NCI-H446 (cell line): ENCODE data around the gene PXT1.
"Not testable (repeated sequence)": the region's sequence is repeated elsewhere in the genome, so short reads cannot be mapped to it uniquely, and the experiment has no call there.

Source experiments
- DNase-seq, 2 experiments: peaks; one replicate each; lab custom pipeline; 2025; lab: John Stamatoyannopoulos, UW

The PXT1 gene

DNA sequence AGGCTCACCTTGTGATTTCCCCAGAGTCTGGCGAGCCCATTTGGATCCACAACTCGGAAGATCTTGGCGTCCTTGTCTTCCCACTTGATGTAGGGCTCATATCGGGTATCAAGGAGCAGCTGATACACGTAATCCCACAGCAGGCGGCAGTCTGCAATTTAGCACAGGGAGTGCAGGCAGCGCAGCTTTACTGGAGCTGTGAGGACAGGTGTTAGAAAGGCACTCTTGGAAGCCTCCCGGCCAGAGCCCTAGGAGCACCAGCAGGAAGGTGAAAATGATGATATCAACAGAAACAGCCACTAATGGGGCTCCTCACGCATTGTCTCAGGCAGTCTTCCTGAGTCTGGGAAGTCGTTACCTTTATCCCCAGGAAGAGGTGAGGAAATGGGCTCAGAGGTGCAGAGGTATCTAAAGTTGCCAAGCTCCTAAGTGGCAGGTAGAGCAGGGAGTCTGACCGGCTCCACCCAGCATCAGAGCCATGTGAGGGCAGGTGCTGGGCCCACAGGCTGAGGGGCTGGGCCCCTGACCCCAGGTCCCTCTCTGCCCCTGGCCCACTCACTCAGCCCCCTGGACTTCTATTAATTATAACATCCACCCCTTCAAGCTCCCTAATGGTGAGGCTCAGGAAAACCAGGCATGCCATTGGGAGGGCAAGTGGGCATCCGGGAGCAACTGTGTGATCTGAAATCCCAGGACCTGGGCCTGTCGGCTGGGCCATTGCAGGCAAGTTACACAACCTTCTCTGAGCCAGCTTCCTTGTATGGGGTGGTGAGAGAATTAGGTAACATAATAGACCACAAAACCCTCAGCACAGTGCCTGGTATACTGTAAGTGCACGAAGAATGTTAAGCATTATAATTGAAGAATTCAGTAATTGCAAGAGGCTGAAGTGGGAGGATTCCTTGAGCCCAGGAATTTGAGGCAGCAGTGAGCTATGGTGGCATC is 73.5 kb downstream of the PXT1 start:
- DNase-seq = no peak

DNA sequence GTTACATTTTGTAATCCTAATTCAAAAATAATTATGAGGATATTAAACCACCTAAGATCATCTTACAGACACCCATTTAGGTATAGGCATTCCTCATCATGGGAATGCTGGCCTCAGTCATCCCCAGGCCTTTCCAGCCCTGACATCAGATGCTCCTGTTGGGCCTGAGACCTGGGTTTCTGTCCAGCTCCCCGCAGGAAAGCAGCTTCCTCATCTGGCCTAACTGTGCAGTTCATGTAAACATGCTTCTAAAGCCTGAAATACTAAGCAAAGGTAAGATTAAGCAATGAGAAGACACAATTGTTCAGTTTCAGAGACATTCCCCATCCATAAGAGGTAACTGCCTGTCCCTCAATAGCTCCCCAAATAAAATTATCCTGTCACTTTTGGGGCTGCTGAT is 74.2 kb downstream of the PXT1 start:
- no peak for DNase-seq

DNA sequence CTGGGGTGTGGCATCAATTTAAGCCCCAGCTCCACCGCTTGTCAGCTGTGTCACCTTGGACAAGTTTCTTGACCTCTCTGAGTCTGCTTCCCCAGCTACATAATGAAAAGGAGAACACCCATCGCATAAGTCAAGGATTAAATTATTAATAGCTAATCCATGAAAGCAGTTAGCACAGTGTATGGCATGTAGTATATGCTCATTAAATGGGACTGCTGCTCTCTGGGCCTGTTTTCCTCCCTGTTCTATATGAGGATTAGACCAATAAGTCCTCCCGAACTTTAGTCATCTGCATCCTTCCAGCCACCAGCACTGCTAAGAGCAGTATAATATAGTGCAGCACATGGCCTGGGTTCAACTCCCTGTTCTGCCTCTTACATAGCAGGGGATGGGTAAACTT is 74.9 kb downstream of the PXT1 start:
- DNase-seq = no peak

DNA sequence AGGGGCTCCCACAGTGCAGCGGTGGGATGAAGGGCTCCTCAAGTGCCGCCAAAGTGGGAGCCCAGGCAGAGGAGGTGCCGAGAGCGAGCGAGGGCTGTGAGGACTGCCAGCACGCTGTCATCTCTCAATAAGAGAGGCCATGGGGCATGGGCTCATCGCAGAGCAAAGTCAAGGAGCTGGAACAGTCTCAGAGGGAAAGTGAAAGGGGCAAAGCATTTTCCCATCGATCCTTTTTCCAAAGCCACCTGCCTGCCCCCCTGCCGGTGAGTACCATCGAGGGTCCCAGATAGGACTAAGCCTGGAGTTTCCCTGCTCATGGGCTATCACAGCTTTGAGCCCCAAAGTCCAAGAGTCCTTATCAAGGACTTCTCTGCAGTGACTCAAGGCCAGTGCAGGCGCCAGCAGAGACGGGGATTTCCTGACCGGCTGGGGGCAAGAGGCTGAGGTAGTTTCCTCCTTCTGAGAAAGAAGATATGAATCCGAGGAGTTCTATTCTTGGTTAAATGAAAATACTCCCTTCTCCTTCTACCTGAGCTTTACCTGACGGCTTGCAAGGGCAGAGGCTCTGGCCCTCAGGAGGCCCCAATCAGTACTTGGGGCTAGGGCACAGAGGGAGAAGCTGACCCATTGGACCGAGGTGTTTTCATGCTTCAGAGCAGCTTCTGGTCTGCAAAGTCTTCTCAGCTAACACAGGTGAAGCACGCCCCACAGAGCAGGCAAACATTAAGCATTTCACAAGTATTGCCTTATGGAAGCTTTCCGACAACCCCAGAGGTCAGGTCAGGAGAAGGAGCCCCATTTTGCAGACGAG is 77.8 kb downstream of the PXT1 start:
- no peak for DNase-seq

DNA sequence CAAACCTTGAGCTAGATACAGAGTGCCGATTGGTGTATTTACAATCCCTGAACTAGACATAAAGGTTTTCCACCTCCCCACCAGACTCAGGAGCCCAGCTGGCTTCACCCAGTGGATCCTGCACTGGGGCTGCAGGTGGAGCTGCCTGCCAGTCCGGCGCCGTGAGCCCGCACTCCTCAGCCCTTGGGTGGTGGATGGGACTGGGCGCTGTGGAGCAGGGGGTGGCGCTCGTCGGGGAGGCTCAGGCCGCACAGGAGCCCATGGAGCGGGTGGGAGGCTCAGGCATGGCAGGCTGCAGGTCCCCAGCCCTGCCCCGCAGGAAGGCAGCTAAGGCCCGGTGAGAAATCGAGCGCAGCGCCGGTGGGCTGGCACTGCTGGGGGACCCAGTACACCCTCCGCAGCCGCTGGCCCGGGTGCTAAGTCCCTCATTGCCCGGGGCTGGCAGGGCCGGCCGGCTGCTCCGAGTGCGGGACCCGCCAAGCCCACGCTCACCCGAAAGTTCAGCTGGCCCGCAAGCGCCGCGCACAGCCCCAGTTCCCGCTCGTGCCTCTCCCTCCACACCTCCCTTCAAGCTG is 78.5 kb downstream of the PXT1 start:
- not testable (repeated sequence) for DNase-seq

DNA sequence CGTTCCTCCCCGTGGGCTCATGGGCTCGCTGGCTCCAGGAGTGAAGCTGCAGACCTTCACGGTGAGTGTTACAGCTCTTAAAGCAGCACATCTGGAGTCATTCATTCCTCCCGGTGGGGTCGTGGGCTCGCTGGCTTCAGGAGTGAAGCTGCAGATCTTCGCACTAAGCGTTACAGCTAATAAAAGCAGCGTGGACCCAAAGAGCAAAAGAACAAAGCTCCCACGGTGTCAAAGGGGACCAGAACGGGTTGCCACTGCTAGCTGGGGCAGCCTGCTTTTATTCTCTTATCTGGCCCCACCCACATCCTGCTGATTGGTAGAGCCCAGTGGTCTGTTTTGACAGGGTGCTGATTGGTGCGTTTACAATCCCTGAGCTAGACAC is 79.3 kb downstream of the PXT1 start:
- not testable (repeated sequence) for DNase-seq

DNA sequence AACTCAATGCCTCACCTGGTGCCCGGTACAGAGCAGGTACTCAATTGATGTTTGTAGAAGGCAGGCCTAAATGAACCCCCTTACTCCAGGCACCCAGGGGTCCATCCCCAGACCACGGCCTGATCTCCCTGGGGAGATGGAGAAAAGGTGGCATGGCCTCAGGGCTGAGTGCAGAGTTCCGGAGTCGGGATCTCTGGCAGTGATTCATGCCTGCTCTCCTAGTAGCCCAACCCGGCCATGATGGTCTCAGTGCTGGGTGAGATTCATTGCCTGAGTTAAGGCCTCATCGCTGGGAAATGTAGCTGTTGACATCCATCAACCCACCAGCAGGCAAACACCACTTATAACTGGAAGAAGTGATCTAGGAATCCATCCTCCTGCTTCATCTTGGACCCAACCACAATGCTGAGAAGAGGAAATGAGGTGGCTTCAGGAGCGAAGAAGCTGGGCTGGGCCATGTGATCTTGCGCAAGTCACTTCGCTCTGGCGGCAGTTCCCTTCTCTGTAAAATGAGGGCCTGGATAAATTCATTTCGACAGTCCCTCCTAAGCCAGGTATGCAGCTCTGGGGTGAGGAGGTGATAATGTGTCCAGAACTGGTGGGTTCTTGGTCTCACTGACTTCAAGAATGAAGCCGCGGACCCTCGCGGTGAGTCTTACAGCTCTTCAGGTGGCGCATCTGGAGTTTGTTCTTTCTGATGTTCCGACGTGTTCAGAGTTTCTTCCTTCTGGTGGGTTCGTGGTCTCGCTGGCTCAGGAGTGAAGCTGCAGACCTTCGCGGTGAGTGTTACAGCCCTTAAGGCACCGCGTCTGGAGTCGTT is 79.9 kb downstream of the PXT1 start:
- DNase-seq = no peak

DNA sequence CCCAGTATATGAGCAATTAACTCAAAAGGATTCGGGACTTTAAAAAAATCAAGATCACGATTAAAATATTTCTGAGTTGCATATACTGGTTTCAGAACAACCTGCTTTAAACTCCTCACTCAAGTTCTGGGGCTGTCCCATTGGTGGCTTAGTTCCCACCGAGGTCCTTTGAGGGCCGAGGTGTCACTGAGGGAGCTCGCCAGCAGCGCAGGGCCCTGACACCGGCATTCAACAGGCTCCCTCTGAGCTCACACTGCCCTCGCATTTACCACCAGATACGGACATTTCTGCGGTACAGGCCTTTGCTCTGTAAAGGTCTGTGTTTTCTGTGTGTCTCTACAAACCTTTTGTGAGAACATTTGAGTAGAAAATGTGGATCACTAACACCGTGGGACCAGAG is 81.6 kb downstream of the PXT1 start:
- DNase-seq = no peak

DNA sequence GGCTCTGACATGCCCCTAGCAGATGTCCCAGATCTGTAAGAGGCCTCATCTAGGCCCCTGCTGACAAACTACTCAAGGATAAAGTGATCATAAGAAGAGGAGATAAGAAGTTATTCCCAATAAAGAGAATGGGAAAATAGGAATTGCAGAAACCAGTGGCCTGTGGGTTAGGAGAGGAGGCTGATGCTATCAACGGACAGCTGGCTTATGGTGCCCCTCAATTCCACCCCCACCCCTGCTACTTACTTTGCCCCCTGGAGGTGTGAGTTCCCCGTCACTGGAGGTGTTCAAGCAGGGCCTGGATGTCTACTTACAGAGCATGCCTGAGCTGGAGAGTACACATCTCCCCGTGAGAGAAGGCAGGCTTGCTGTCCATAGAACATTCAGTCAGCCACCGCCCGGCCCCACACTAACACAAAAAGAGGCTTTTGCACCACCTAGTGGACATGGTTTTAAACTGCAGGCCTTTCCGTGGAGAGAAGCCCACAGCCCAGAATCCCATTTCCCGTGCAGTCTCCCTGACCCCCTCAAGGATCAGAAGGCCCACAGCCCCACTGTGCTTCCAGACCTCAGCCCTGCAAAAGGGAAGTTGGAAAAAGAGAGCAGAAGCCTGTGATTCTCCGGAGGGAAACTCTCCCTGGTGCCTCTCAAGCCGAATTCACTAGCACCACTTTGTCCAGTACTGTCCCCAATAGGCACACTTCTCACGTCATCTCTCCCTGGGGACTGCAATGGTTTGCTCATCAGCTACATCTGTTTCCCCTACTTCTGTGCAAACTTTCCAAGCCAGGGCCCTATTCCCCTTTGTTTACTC is 82.2 kb downstream of the PXT1 start:
- peak; percentile 90 to 91 for DNase-seq

DNA sequence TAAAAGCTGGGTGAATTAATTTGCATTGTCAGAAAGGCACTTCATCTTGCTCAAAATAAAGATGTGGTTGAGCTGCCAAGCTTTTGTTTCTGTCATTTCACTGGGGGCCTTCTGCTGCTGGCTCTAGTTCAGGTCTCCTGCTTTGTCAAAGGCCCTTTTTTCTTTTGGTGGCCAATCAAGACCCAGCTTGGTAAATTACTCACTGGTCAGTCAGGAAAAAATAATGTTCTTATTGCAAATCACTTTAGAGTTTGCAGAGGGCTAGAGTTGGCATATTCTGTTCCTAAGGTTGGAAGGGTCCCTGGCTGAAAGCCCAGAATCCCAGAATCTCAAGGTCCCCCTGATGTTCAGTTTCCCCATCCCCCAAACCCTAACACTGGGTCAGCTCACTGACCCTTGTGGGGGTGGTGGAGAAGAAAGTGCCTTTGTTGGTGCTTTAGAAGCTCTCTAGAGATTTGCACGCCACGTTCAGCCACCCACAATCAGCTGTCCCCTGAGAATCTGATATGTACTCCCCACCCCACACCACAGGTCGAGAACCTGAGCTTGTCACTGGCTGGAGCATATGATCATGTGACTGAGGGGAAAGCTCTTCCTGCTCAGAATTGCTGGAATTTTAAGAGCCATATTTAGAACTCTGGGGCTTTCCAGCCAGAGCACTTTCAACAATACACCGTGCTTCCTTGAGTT is 84.3 kb downstream of the PXT1 start:
- DNase-seq = no peak

DNA sequence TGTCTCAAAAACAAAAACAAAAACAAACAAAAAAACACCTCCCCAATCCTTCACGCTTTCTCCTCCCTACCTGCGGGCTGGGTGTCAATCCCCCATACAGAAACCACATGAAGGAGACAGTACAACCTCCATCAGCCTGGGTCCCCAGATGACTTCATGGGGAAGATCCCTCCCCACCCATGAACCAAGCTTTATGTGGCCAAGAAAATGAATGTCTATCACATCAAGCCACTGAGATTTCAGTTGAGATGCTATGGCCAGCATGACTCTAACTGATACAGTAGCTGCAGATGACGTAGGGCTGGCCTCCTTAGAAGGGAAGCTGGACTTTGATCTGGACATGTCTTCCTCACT is 84.8 kb downstream of the PXT1 start:
- no peak for DNase-seq

DNA sequence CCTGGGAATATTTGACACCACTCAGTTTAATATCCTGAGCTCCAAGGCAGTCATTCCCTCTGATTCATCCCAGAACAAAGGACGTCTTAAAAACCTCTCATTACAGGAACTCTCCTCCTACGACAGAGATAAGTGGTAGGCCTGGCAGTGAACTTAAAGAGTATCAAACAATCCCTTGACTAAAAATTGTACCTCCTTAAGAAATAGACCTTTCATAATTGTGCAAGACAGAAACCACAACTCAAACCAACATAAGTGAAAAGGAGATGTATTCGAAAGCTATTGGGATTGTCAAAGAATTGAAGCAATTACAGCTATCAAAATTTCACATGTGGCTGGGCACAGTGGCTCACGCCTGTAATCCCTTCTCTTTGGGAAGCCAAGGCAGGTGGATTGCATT is 86.8 kb downstream of the PXT1 start:
- DNase-seq = no peak

DNA sequence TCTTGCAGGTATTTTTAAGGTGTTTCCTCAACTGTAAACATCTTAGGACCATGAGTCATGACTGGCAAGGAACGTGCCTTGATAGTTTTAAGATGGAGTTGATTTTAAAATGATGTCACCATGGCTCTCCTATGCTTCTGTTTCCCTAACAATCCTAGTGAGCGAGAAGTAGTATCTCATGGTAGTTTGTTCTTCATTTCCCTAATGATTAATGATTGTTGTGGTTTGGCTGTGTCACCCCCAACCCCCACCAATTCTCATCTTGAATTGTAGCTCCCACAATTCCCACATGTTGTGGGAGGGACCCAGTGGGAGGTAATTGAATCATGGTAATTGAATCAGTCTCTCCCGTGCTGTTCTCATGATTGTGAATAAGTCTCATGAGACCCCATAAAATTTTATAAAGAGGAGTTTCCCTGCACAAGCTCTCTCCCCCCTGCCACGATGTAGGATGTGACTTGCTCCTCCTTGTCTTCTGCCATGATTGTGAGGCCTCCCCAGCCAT is 89.2 kb downstream of the PXT1 start:
- DNase-seq = no peak

DNA sequence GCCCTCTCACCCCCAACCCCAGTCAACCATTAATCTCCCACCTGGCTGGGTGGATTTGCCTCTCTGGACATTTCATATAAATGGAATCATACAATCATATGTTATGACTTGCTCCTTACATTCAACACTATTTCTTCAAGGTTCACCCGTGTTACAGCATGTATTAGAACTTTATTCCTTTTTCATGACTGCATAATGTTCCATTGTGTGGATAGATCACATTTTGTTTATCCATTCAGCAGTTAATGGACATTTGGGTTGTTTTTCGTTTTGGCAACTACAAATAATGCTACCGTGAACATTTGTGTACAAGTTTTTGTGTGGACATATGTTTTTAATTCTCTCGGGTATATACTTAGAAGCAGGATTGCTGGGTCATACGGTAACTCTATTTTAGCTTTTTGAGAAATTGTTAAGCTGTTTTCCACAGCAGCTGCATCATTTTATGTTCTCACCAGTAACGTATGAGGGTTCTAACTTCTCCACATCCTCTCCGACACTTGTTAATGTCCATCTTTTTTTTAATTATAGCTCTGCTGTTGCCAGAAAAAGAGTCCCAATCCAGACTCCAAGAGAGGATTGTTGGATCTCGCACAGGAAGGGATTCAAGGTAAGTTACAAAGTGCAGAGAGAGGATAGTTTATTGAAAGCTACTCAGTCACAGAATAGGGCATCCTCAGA is 90.0 kb downstream of the PXT1 start:
- DNase-seq = no peak

DNA sequence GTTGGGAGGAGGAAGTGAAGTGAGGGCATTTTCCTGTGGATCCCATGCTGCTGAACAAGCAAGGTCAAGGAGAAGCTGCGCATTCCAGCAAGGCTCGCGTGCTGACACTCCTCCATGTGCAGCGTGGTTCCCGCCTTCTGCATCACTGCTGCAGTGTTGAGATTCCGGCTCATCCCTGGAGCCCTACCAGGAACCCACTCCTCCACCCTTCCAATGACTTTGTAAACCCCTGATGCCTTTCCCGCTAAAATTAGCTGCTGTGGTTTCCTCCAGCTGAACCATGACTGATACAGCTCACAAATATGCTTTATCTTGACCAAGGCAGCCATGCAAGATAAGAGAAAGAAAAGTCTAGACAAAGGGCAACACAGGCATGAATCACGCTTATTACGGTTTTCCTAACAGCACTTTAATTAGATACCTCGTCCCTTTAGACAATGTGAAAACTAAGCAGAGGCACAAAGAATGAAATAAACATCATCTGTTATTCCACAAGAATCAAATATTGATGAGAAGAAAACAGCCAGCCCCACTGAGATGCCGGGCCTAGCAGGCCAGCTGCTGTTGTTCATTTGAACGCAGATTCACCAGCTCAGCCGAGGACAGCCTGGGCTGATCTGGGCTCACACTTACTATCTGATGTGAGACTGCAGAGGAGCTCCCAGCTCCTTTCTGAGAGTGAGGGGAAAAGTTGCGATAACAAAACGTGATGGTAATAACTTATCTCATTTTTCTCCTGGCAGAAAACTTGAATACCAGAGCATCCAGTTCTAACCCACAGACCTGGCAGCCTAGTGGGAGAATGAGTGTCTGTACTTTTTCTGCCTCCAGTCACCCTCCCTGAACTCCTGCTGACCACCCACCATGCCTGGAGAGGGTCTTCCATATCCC is 91.7 kb downstream of the PXT1 start:
- no peak for DNase-seq

DNA sequence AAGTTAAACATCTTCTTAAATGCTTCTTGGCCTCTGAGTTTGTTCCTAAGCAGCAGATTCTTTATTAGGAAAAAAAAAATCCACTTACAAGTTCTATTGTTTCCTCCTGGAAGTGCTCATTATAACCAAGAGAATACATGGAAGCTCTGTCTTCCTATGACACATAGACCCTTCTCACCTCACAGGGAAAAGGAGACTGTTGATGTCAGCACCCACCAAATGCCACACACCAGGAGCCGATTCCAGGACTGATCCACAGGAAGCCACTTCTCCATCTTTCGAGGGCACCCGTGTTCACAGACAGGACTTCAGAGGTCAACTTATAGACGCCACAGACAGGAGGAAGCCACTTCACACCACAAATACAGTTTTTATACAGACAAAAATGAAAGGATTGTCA is 92.6 kb downstream of the PXT1 start:
- no peak for DNase-seq

DNA sequence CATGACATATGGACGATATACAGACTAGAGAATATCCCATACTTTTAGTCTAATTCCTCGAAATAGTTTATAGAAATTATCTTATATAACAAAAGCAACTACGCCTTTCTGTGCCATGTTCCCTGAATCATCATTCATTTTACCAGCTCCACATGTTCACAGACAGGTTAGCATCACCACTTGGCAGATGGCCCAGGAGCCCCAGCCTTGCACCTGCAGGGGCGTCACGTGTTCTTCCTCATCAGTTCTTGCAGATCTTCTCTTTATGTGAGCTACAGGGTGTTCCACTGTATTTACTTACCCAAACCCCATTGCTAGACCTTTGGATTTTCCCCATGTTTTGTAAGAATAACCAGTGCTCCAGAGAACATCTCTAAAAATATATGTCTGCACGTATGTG is 93.4 kb downstream of the PXT1 start:
- no peak for DNase-seq

DNA sequence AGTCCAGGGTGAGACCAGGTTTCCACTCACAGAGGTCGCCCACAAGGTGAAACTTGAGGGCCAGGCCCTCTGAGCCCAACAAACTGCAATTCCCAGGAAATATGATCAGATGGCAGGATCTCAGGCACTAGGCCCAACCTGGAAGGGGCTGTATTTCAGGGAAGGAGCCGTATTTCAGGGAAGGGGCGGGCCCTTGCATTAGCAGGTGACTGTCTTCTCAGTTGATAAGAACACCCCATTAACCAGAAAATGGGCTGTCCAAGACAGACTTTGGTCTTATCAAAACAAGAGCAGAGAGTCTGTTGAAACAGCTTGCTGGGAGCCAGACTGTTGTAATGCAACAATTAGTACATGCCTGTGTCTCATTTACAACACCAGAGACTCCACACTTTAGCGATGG is 95.0 kb downstream of the PXT1 start:
- DNase-seq = no peak
